Esophagus muscularis mucosa (tissue), 4 donors: ENCODE data around the gene LYZ. TPM values are rescaled to one million over a fixed set of nuclear protein-coding genes. Genes with fewer than 3 reads are reported as not detected.
A peak's percentile ranks its signal among the peaks of the same experiment; 100 is the strongest.

Experiments
- DNase-seq: peaks from one replicate; pipeline ENCODE4 v3.0.0-alpha.2; 2017; ENCODE audit errors: extremely low spot score
- H3K27ac ChIP-seq, 4 donors: fragments of 200-600 bp; sonication (generic); replicated peaks in 1 of 4; 1 replicate in 3 of 4; 2 replicates in 1 of 4; pipeline ENCODE4 v1.5.1; 2016 to 2019; ENCODE audit warnings: mild to moderate bottlenecking in 1 of 4
- H3K27me3 ChIP-seq, 4 donors: fragments of 200-600 bp; sonication (generic); one replicate each; pipeline versions ENCODE4 v1.5.1 to v1.6.0; 2016 to 2019
- H3K36me3 ChIP-seq, 4 donors: fragments of 200-600 bp; sonication (generic); one replicate each; pipeline ENCODE4 v1.5.1; 2016 to 2019
- H3K4me1 ChIP-seq, 4 donors: fragments of 200-600 bp; sonication (generic); one replicate each; pipeline ENCODE4 v1.5.1; 2016 to 2019
- H3K4me3 ChIP-seq, 4 donors: fragments of 200-600 bp; sonication (generic); 1 replicate in 2 of 4; 2 replicates in 2 of 4; pipeline ENCODE4 v1.5.1; 2016 to 2019; ENCODE audit warnings: mild to moderate bottlenecking in 4 of 4, moderate library complexity in 1 of 4
- H3K9me3 ChIP-seq, 4 donors: fragments of 200-600 bp; sonication (generic); 1 replicate in 3 of 4; 2 replicates in 1 of 4; pipeline ENCODE4 v1.5.1; 2016 to 2019
- EP300 ChIP-seq: sonication (generic); formaldehyde crosslinking; IDR thresholded peaks from one replicate; pipeline ENCODE4 v1.6.1; 2017; ENCODE audit warnings: antibody characterized with exemption
- POLR2A ChIP-seq: fragments of 450-650 bp; IDR thresholded peaks from one replicate; pipeline ENCODE4 v1.6.1; 2017; ENCODE audit warnings: antibody characterized with exemption, moderate library complexity, mild to moderate bottlenecking, low read depth
- POLR2AphosphoS5 ChIP-seq, 2 donors: sonication (generic); formaldehyde crosslinking; IDR thresholded peaks; one replicate each; pipeline ENCODE4 v1.6.1; 2017; ENCODE audit warnings: antibody characterized with exemption in 2 of 2
- WGBS: methylation state at CpG from one replicate; pipeline ENCODE4 v1.1.5; 2018; 5-methylcytosine and 5-hydroxymethylcytosine counted together
- intact Hi-C: fragments of 100-400 bp; cut with DNase I; formaldehyde crosslinking; loops from one replicate; pipeline ENCODE4 v1.15.1; 2023
- total RNA-seq, 4 donors: library from RNA; depleted of rRNA; stranded (reverse); fragments of >200 nt; gene quantifications; one replicate each; pipeline versions ENCODE4 v1.1.0 to v1.2.1, GENCODE V29; 2016
- TF ChIP-seq, protein P1 (sequence below), 3 experiments: fragments of 200-600 bp in 2 of 3; fragments of 450-650 bp in 1 of 3; sonication (generic) in 2 of 3; IDR thresholded peaks; one replicate each; pipeline ENCODE4 v1.5.1; 2017 to 2019; ENCODE audit warnings: antibody characterized with exemption in 3 of 3, mild to moderate bottlenecking in 2 of 3, moderate library complexity in 1 of 3

LYZ gene
- total RNA-seq, 4 donors from 2014 or later: 8.8 to 95.3 (median 34.0) TPM

DNA sequence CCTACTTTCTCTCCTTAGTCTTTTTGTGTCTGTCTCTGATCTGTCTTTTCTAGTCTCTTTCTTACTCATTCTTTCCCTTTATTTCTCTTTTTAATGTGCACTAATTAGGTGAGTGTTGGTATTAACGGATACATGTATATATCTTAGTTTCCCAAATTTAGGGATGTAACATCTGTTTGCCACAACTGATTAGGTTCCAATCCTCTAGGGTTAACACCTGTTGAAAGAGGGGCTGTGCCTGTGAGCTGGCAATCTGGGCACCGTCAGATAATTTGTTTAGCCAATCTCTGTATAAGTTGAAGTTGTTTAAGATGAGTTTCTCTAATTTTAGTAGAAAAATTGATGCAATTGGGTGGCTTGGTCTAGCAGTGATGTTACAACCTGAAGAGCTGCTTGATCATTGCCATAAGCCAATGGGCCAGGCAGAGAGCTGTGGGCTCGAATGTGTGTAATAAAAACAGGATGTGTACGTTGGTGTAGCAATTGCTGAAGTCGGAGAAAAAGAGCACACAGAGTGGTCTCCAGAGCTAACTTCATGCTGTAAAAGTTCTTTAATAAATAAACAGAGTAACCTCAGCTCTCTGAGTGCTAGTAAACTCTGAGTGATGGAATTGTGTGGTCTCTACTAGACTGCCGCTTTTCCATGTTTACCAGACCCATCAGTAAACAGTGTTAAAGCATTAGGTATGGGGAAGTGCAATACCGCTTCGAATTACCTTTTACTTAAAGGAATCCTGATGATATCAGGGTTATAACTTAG, 18.3 kb upstream of the LYZ start:
- intact Hi-C loops: no loop called here
- WGBS: 65% methylated on average over 8 of the region's 8 CpGs

DNA sequence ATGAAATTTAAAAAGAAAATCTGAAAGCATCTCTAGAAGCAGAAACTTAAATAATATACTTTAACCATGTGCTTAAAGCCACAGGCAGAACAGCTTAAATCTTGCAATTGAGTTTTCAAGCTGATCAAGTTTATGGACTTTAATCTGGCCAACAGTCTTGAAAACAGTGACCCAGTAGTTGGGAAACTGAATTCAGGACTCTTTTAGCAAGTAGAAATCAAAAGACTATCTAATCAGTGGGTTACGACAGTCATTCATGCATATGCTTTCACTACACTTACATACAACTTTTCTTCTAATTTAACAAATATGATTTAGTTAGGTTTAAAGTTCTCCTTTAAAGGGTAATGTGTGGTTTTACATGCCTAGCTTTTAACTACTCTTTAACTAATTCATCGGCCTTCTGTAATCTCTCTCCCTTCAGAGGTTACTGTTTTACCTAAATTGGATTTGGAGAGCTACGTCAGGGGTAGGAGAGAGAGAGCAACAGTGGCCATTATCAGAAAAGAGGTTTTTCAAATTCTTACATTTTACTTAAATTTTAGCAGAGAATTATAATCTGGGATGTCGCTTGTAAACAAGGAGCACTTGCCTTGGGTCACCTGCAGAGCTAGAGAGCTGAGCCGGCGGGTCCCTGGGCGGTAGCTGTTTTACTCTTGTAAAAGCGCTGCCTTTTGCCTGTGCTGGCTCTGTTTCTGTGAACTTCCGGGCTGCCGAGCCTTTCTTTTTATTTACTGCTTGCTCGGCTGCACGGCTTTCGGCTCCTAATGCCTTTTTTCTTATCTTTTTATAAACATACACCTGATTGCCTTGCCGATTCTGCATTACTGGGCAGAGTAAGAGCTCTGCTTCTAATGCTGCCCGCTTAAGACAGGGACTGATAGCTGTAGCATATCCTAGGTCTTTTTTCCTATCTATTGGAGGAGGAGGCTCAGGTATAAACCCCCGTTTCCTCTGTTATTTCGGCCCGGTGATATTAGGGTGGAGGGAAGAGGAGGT, 17.4 kb upstream of the LYZ start:
- TF ChIP-seq, protein P1, sequence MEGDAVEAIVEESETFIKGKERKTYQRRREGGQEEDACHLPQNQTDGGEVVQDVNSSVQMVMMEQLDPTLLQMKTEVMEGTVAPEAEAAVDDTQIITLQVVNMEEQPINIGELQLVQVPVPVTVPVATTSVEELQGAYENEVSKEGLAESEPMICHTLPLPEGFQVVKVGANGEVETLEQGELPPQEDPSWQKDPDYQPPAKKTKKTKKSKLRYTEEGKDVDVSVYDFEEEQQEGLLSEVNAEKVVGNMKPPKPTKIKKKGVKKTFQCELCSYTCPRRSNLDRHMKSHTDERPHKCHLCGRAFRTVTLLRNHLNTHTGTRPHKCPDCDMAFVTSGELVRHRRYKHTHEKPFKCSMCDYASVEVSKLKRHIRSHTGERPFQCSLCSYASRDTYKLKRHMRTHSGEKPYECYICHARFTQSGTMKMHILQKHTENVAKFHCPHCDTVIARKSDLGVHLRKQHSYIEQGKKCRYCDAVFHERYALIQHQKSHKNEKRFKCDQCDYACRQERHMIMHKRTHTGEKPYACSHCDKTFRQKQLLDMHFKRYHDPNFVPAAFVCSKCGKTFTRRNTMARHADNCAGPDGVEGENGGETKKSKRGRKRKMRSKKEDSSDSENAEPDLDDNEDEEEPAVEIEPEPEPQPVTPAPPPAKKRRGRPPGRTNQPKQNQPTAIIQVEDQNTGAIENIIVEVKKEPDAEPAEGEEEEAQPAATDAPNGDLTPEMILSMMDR (IDR thresholded peaks at IDR 0.05): no peak
- TF ChIP-seq POLR2A (no peak), EP300 (no peak), POLR2AphosphoS5 (IDR thresholded peaks at IDR 0.05) (no peak)
- DNase-seq: no peak
- Histone ChIP-seq H3K27me3 (no peaks in the 10 kb centered on the region), H3K27ac (peak overlapping the region in 1 of 4 donors; percentile 10), H3K9me3 (no peaks in the 10 kb centered on the region), H3K4me1 (peaks cover 0 to 18% (median 4%) of the 10 kb centered on the region in 4 donors), H3K36me3 (no peaks in the 10 kb centered on the region), H3K4me3 (peak overlapping the region; percentile 45 to 58 (median 52))
- intact Hi-C loops: no loop called here
- WGBS: 11% methylated on average over 18 of the region's 18 CpGs

More for the DNA sequence above, 18.3 kb upstream of the LYZ start:
- H3K9me3 ChIP-seq: no peaks in the 10 kb centered on the region
- no peaks in the 10 kb centered on the region for H3K36me3 ChIP-seq
- no peak for TF ChIP-seq POLR2AphosphoS5 (IDR thresholded peaks at IDR 0.05)
- no peak for TF ChIP-seq EP300
- TF ChIP-seq, protein P1 (IDR thresholded peaks at IDR 0.05): no peak
- no peak for TF ChIP-seq POLR2A
- H3K27me3 ChIP-seq: no peaks in the 10 kb centered on the region
- no peak overlapping the region for H3K27ac ChIP-seq
- no peak overlapping the region for H3K4me3 ChIP-seq
- DNase-seq: no peak
- H3K4me1 ChIP-seq: peaks cover 0 to 18% (median 4%) of the 10 kb centered on the region in 4 donors

DNA sequence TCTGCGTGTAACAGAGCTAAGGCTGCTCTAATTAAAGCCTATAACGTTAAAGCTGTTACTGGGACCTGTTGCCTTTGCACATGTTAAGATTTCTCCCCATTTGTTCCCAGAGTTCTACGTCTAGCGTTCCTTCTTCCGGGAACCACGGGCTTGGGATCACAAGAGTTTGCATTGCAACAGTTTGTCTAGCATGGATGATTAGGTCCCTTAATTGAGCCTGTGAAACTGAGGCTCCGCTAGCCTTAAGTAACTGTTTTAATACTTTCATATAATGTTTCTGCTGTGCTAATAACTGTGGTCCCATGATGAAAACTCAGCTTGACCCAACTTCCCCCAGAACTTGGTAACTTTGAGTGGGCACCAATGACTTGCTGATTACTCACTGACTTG, 16.7 kb upstream of the LYZ start:
- Histone ChIP-seq H3K27me3 (no peaks in the 10 kb centered on the region), H3K9me3 (no peaks in the 10 kb centered on the region), H3K4me3 (peak overlapping the region; percentile 45 to 58 (median 52)), H3K36me3 (no peaks in the 10 kb centered on the region), H3K4me1 (peaks cover 0 to 18% (median 4%) of the 10 kb centered on the region in 4 donors), H3K27ac (peak overlapping the region in 1 of 4 donors; percentile 10)
- TF ChIP-seq POLR2AphosphoS5 (IDR thresholded peaks at IDR 0.05) (no peak), EP300 (no peak), POLR2A (no peak)
- TF ChIP-seq, protein P1 (IDR thresholded peaks at IDR 0.05): no peak
- no peak for DNase-seq
- 22% methylated on average over 7 of the region's 7 CpGs for WGBS
- intact Hi-C loops: no loop called here

DNA sequence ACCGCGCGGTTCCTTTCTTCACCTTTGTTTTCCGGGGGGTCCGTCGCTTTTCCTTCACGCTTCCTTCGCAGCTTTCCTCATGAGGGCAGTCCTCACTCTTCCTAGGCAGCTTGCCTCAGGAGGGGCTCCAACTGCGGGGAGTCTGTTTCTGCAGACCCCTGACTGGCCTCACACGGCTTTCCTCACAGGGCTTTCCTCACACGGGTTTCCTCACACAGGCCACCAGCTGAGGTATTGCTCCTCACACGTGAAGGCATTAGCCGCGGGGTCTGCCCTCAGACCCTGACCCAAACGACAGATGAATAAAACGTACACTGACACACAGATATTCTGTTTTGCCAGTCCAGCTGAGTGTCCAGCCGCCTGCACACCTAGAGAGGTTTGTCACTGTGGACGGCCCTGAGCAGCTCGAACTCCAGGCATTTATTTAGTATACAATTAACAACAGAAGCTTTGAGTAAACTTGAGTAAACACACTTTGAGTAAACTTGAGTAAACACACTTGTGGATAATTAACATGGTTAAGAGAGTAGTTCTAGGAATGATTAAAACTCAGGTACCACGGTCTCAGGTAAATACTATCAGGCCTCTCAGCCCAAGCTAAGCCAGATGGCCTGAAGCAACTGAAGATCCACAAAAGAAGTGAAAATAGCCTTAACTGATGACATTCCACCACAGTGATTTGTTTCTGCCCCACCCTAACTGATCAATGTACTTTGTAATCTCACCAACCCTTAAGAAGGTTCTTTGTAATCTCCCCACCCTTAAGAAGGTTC, 16.1 kb upstream of the LYZ start:
- 68% methylated on average over 20 of the region's 20 CpGs for WGBS

More for the DNA sequence above, 16.1 kb upstream of the LYZ start:
- intact Hi-C loops: no loop called here
- no peaks in the 10 kb centered on the region for H3K27me3 ChIP-seq
- TF ChIP-seq POLR2AphosphoS5 (IDR thresholded peaks at IDR 0.05): no peak
- no peak for TF ChIP-seq EP300
- TF ChIP-seq, protein P1 (IDR thresholded peaks at IDR 0.05): no peak
- peaks cover 0 to 18% (median 4%) of the 10 kb centered on the region in 4 donors for H3K4me1 ChIP-seq
- H3K27ac ChIP-seq: no peak overlapping the region
- H3K4me3 ChIP-seq: peak overlapping the region in 2 of 4 donors; percentile 45 to 58
- DNase-seq: no peak
- H3K9me3 ChIP-seq: no peaks in the 10 kb centered on the region
- H3K36me3 ChIP-seq: no peaks in the 10 kb centered on the region
